Smooth muscle cell (in vitro differentiated cells): ENCODE results near the gene ERAL1. TPM values are rescaled to one million over a fixed set of nuclear protein-coding genes. Genes with fewer than 3 reads are reported as not detected.

Source experiments
- DNase-seq: peaks from one replicate; lab custom pipeline; 2025; ENCODE audit not compliant: unreplicated experiment; lab: John Stamatoyannopoulos, UW
- H2AFZ ChIP-seq: fragments of 200-600 bp; sonication (generic); 2 replicates; pipeline ENCODE4 v1.6.0; 2016; ENCODE audit warnings: antibody characterized with exemption, low read depth, mild to moderate bottlenecking
- H3F3A ChIP-seq: fragments of 200-600 bp; sonication (generic); 2 replicates; pipeline ENCODE4 v1.6.0; 2017; ENCODE audit warnings: antibody characterized with exemption, low read depth
- H3K27ac ChIP-seq: fragments of 200-600 bp; sonication (generic); 2 replicates; pipeline ENCODE4 v1.5.1; 2016; ENCODE audit warnings: low read depth, mild to moderate bottlenecking
- H3K27me3 ChIP-seq: fragments of 200-600 bp; sonication (generic); 2 replicates; pipeline ENCODE4 v1.6.1; 2016; ENCODE audit warnings: low read depth, mild to moderate bottlenecking
- H3K36me3 ChIP-seq: fragments of 200-600 bp; sonication (generic); 2 replicates; pipeline ENCODE4 v1.5.1; 2016; ENCODE audit warnings: low read depth
- H3K4me1 ChIP-seq: fragments of 200-600 bp; sonication (generic); 2 replicates; pipeline ENCODE4 v1.5.1; 2016; ENCODE audit warnings: low read depth
- H3K4me2 ChIP-seq: fragments of 200-600 bp; sonication (generic); 2 replicates; pipeline ENCODE4 v1.6.0; 2016; ENCODE audit warnings: mild to moderate bottlenecking
- H3K4me3 ChIP-seq: fragments of 200-600 bp; sonication (generic); 2 replicates; pipeline ENCODE4 v1.5.1; 2016; ENCODE audit warnings: mild to moderate bottlenecking
- H3K79me2 ChIP-seq: fragments of 200-600 bp; sonication (generic); 2 replicates; pipeline ENCODE4 v1.6.0; 2016; ENCODE audit warnings: low read depth, mild to moderate bottlenecking
- H3K9ac ChIP-seq: fragments of 200-600 bp; sonication (generic); 2 replicates; pipeline ENCODE4 v1.6.0; 2016; ENCODE audit warnings: low read depth
- H3K9me3 ChIP-seq: fragments of 200-600 bp; sonication (generic); replicated peaks from 2 replicates; pipeline ENCODE4 v1.5.1; 2016; ENCODE audit warnings: low read depth
- H4K20me1 ChIP-seq: fragments of 200-600 bp; sonication (generic); 2 replicates; pipeline ENCODE4 v1.6.0; 2016; ENCODE audit warnings: low read depth
- WGBS: methylation state at CpG from one replicate; pipeline ENCODE4 v1.1.7; 2016; ENCODE audit warnings: low lambda C conversion rate; 5-methylcytosine and 5-hydroxymethylcytosine counted together
- polyA plus RNA-seq: library from polyadenylated mRNA; unstranded; fragments of >200 nt; fragmentation: Nextera tagmentation; extraction: Ambion mirVana; gene quantifications from 2 replicates; pipeline ENCODE4 v1.2.1, GENCODE V29; 2016
- total RNA-seq: library from RNA; depleted of rRNA; stranded (reverse); fragments of >200 nt; gene quantifications from 2 replicates; pipeline ENCODE4 v1.2.3, GENCODE V29; 2014
- TF ChIP-seq, protein P1 (sequence below): fragments of 200-600 bp; sonication (generic); IDR thresholded peaks from 2 replicates; pipeline ENCODE4 v1.5.1; 2017; ENCODE audit warnings: borderline replicate concordance, mild to moderate bottlenecking, antibody characterized with exemption; ENCODE audit not compliant: insufficient read depth, poor library complexity, severe bottlenecking

Gene ERAL1
- total and polyA plus RNA-seq, 2 experiments from 2014 or later: 30.0 to 59.3 TPM

DNA sequence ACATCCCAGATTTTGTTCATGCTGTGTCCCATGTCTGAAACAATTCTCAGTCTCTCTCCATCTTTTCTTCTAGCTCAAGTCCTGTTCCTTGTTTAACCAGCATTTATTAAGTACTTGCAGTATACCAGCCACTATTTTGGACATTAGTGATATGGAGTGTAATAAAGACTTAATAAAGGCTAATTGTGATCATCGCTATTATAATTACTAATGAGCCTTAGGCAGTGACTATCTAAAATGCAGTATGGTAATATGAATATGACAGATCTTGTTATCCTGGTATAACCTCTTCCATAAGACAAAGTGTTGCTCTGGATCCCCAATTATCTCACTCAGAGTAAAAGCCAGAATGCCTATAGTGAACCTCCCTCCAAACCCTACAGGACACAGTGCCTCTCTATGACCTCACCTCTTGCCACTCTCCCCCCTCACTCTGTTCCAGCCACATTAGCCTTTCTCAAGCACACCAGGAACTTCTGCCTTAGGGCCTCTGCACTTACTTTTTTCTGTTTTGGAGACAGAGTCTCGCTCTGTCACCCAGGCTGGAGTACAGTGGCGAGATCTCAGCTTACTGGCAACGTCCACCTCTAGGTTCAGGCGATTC is 44.5 kb downstream of the ERAL1 start:
- no peak overlapping the region for H3K4me2 ChIP-seq
- H3K36me3 ChIP-seq: no peaks in the 10 kb centered on the region
- no peak overlapping the region for H2AFZ ChIP-seq
- no peak overlapping the region for H3K27ac ChIP-seq
- peaks cover 29% of the 10 kb centered on the region for H3F3A ChIP-seq
- peaks cover 13% of the 10 kb centered on the region for H3K4me1 ChIP-seq
- H3K9me3 ChIP-seq: no peaks in the 10 kb centered on the region
- WGBS: 96% methylated on average over 5 of the region's 5 CpGs
- TF ChIP-seq, protein P1, sequence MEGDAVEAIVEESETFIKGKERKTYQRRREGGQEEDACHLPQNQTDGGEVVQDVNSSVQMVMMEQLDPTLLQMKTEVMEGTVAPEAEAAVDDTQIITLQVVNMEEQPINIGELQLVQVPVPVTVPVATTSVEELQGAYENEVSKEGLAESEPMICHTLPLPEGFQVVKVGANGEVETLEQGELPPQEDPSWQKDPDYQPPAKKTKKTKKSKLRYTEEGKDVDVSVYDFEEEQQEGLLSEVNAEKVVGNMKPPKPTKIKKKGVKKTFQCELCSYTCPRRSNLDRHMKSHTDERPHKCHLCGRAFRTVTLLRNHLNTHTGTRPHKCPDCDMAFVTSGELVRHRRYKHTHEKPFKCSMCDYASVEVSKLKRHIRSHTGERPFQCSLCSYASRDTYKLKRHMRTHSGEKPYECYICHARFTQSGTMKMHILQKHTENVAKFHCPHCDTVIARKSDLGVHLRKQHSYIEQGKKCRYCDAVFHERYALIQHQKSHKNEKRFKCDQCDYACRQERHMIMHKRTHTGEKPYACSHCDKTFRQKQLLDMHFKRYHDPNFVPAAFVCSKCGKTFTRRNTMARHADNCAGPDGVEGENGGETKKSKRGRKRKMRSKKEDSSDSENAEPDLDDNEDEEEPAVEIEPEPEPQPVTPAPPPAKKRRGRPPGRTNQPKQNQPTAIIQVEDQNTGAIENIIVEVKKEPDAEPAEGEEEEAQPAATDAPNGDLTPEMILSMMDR: no peak
- H3K9ac ChIP-seq: no peak overlapping the region
- H3K4me3 ChIP-seq: no peak overlapping the region
- H3K27me3 ChIP-seq: no peaks in the 10 kb centered on the region
- DNase-seq: no peak
- peaks cover 12% of the 10 kb centered on the region for H3K79me2 ChIP-seq
- H4K20me1 ChIP-seq: peaks cover 16% of the 10 kb centered on the region

DNA sequence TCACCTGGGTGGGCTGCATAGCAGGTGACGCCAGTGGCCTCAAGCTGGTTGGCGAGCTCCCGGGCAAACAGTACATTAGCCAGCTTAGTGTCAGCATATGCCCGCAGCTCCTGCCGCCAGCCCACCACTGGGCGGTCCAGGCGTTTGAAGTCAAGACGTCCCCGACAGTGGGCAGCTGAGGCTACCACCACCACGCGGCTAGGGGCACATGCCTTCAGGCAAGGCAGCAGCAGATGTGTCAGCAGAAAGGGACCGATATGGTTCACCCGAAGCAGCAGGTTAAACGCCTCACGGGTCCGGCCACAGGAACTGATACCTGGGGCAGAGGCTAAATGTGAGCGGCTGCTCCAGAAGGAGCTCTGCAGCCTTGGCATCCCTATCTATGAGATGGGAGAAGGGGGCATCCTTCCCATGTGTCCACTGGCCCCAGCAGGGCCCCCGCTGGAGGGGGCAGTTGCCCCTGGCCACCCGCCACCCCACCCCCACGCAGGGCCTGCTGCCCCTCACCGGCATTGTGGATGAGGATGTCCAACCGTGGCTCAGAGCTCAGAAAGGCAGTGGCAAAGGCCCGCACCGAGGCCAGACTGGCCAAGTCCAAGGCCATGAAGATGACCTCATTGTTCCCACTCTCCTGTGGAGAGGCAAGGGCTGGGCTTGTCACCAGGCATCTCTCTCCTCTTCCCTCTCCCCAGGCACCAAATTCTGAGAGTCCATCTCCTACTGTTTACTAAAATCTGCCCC is 46.3 kb downstream of the ERAL1 start:
- Histone ChIP-seq H3F3A (peaks cover 26% of the 10 kb centered on the region), H2AFZ (no peak overlapping the region), H4K20me1 (peaks cover 12% of the 10 kb centered on the region), H3K4me3 (no peak overlapping the region), H3K9me3 (no peaks in the 10 kb centered on the region), H3K79me2 (no peaks in the 10 kb centered on the region), H3K4me2 (peak overlapping the region; percentile 97), H3K4me1 (peaks cover 10% of the 10 kb centered on the region), H3K27me3 (no peaks in the 10 kb centered on the region), H3K9ac (no peak overlapping the region), H3K27ac (no peak overlapping the region), H3K36me3 (no peaks in the 10 kb centered on the region)
- TF ChIP-seq, protein P1: no peak
- DNase-seq: no peak
- WGBS: 94% methylated on average over 21 of the region's 24 CpGs

DNA sequence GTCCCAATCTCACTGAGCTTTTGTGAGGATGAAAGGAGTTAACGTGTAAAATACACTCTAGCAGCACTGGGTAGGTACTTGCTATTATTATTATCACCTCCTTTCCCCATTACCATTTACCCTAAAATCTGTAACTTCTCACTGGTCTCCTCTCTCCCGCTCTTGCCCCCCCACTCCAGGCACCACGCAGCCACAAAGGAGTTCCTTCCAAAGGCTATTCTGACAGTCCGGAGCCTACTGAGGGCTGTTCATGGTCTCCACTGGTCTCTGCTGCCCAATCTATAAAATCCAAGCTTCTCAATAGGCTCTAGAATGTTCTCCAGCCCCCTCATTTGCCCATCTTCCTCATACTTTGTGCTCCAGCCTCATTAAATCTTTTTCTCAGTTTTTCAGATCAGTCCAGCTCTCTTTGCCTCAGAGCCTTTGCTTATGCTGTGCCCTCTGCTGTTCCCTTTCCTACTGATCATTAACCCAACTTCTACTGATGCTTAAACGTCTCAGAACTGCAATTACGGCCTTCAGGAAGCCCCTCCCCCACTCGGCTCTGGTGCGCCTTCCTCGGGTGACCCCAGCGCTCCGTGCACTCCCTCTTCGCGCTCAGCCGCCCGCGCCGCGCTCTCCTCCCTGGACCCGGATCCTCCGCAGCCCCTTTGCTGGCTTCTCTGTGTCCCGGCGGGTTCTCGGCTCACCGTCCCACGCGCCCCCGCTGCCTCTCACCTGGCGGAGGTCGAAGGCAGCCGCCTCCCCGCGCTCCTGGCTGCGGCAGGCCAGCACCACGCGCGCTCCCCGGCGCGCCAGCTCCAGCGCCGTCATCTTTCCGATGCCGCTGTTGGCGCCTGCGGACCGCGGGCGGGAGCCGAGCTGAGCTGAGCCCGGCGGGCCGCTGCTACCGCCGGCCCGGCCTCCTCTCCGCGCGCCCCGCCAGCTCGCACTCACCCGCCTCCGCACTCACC is 47.3 kb downstream of the ERAL1 start:
- DNase-seq: no peak
- Histone ChIP-seq H3K9me3 (no peaks in the 10 kb centered on the region), H3K4me2 (peak overlapping the region; percentile 97), H3K79me2 (no peaks in the 10 kb centered on the region), H3F3A (peaks cover 20% of the 10 kb centered on the region), H3K27me3 (no peaks in the 10 kb centered on the region), H3K36me3 (no peaks in the 10 kb centered on the region), H2AFZ (peak overlapping the region; percentile 50), H3K4me3 (peak overlapping the region; percentile 81), H3K4me1 (peaks cover 5% of the 10 kb centered on the region), H3K9ac (peak overlapping the region; percentile 48), H4K20me1 (peaks cover 6% of the 10 kb centered on the region), H3K27ac (no peak overlapping the region)
- TF ChIP-seq, protein P1: no peak
- 4% methylated on average over 58 of the region's 62 CpGs for WGBS
